Measurements from ENCODE around the gene C5.

- no peak for TF ChIP-seq CTCF (conservative IDR thresholded peaks at IDR 0.05; ENCODE audit: low read length)
- TF ChIP-seq EZH2phosphoT487 (IDR thresholded peaks at IDR 0.05; ENCODE audit: borderline replicate concordance, low read depth, low read length) = no peak
These were observed 138.7 kb downstream of the C5 start for GRCh38 chr9:120911295-120911837.
